GM21737 (cell line): Measurements from ENCODE around the gene METTL8.
"Not testable (repeated sequence)": the region's sequence is repeated elsewhere in the genome, so short reads cannot be mapped to it uniquely, and the experiment has no call there.

Source experiments
- ATAC-seq: cut with Tn5 transposase; IDR thresholded peaks from one replicate; pipeline ENCODE4 v1.9.1; 2021; ENCODE audit warnings: mild to moderate bottlenecking, moderate library complexity; ENCODE audit not compliant: unreplicated experiment

Gene METTL8

DNA sequence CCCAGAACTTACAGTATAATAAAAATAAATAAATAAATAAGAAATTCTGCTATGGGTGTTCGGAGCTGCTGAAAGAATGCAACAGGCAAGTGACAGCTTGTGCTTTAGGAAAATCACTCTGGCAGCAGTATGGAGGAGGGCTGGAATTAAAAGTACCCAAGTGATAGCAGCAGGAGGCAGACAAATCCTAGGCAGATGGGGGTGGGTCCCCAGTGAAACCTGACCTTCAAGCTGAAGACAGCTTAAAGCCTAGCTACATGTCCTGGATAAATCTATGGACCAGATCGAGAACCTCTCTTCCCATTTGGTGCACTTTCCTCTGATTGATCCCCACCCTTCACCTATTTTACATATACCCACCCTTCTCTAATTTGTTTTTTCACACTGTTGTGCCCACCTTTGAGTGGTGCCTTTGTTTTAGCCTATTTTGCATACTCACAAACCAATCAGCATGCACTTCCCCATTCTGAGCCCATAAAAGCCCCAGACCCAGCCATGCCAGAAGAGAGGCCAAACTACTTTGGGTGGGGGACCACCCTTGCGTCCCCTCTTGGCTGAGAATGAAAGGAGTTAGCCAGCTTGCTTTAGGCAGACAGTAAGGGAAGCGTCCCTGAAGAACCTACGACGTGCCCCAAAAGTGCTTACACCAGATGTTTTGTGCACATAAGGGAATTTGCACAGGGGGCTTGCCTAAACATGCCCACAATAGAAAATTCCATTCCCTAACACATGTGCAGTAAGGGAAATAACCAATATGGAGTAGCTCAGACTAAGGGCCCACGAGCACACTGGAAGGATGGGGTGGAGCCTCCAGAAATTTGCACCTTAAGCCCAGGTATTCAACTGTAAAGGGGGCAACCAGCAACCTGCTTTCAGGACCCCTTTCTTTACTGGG is 3.0 kb downstream of the METTL8 start:
- no peak for ATAC-seq

DNA sequence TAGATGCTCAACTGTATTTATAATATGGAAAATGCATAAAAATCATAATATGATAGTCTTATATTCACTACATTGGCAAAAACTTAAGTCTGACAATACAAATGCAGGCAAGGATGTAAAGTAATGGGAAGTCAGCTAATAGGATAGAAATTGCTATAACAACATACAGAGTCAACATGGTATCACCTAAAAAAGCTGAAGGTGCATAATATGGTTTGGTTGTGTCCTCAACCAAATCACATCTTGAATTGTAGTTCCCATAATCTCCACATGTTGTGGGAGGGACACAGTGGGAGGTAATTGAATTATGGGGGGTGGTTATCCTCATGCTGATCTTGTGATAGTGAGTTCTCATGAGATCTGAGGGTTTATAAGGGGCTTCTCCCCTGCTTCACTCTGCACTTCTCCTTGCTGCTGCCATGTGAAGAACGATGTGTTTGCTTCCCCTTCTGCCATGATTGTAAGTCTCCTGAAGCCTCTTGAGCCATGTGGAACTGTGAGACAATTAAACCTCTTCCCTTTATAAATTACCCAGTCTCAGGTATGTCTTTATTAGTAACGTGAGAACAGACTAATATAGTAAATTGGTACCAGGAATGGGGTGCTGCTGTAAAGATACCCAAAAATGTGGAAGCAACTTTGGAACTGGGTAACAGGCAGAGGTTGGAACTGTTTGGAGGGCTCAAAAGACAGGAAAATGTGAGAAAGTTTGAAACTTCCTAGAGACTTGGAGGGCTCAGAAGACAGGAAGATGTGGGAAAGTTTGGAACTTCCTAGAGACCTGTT is 10.9 kb downstream of the METTL8 start:
- ATAC-seq = not testable (repeated sequence)

- no peak for ATAC-seq
Observed at GRCh38 chr2:171420728-171421563, 12.8 kb downstream of the METTL8 start.

GRCh38 chr2:171419333-171419732 is 14.5 kb downstream of the METTL8 start:
- no peak for ATAC-seq

DNA sequence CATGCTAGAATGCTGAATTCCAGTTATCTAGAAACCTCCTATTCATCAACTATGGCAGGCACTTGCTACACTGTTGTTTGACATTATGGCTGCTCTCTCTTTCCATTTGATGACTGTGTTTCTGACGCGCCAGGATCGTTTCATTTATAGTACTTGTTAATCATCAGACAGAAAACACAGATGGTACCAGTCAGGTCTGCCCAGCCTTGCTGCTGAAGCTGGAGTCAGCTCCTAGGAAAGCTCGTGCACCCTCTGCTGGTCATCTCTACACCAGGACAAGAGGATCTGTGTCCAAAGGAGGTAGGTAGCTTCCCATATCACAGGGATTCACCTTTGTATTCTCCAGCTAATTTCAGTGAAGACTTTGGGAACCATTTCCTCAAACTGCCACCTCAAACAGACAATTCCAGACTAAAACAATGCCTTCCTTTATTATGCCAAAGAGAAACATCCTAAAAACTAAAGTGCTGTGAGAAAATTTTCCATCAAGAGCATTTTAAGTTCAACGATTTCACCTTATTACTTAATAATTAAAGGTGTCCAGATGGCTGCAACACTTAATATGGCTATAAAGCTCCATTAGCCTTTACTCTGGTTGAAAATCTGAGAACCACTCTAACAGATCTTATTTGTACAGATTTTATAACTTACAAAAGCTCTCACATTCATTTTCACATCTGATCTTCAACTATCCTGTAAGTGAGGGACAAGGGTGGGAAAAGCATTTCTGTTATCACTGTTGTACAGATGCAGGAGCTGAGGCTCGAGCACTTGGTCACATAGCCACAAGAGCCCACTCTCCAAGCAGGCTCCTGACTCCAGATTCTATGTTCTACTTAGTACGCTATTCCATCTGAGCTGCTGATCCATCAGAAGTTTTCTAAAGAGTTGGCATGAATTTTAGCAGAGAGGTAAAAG is 17.5 kb downstream of the METTL8 start:
- peak; percentile 86 for ATAC-seq

- ATAC-seq = not testable (repeated sequence)
Observed at GRCh38 chr2:171414645-171415044, 19.1 kb downstream of the METTL8 start.

GRCh38 chr2:171412571-171413175 is 21.1 kb downstream of the METTL8 start:
- ATAC-seq = no peak

- ATAC-seq = no peak
Observed at GRCh38 chr2:171411791-171412483, 21.9 kb downstream of the METTL8 start.

- no peak for ATAC-seq
Observed at GRCh38 chr2:171411214-171411613, 22.6 kb downstream of the METTL8 start.

DNA sequence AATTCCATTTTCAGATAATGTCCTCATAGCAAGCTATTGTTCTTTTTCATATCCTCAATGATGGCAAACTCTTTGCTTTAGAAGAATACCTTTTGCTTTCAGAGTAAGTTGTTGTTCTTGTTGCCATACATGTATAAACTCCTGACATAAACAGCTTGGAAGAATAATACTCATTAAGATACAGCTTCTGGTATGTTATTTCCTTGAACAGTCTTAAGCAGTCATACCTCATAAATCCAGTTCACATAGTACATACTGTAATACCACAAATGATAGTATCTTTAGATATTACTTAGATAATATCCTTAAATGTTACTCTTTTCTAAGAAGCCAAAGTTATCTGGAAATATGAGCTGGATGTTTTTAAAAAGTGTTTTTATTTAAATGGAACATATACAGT is 23.2 kb downstream of the METTL8 start:
- no peak for ATAC-seq

- ATAC-seq = no peak
Observed at GRCh38 chr2:171410101-171410500, 23.7 kb downstream of the METTL8 start.

DNA sequence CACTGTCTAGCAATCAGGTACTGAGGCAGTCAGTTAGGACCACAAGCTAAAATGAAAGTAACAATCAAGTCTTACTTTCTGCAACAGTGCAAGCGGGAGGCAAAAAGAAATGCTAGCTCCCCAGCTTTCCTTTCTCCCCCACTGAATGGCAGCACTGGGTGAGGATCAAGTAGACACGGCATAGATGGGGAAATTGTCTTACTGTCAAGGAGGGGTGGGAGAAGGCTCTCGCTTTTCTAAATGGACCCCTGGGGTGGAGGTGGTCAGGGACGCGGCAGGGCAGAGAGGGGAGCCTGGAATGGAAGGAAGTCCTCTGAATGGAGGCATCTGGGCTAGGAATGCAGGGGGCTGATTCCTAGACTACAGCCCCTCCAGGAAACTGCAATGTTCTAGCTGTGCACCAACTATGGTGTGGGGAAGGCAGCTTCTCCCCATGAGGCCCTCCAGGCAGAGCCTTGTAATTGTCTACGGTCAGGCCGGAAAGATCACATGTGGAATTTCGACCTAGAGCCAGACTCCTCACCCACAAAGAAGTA is 24.3 kb downstream of the METTL8 start:
- no peak for ATAC-seq

DNA sequence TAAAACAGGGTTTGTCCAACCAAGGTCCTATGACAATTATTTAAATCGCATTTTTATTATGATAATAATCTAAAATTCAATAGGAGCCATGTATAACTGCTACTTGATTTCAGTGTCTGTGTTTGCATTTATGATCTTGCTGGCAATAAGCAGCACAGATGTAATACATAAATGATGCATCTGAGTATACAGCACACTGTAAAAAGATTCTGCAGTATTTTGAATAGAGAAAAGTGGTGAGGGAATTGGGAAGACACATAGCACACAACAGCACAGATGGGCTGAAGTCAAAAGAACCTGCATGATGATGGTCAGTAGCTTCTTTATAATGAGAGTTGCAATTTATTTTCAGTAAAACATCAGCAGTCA is 26.1 kb downstream of the METTL8 start:
- ATAC-seq = no peak

DNA sequence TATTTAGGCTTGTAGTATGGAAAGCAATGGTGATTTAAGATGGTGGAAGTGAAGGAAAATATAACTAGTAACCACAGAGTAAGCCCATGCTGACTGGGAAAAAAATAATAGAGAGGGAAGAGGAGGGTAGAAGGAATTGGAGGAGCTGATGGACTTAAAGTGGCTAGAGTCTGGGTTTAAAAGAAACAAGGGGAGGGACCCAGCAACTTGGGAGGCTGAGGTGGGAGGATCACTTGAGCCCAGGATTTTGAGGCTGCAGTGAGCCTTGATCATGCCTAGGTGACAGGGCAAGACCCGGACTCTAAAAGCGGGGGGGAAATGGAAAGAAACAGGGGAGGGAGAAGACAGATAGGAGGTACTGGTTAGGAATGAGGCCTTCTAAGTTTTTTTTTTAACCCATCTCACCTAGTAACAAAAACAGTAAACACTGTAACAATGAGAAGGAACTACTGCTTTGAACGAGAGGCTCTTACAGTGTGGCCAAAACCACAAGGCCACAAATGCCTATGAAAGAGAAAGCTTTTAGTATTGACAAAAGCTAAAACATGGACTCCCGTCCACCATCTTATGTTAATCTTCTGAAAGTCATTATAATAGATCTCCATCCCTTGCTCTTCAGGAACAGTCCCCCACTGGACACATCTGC is 26.6 kb downstream of the METTL8 start:
- ATAC-seq = no peak

DNA sequence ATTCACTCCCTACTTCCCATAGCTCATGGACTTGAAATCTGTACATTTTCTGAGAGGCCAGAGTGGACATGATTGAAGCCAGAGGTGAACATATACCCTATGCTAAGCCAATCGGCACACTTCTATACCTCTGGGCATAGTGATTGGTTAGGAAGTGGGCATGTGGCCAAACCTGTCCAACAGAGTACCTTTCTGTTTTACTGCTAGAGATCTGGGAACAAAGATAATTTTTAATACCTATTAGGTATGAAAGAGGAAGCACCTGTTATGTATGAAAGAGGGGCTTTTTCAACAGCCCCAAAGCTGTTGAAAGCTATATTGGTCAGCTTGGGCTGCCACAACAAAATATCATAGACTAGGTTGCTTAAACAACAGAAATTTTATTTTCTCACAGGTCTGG is 27.7 kb downstream of the METTL8 start:
- peak; percentile 52 for ATAC-seq

- ATAC-seq = no peak
Observed at GRCh38 chr2:171405546-171405945, 28.2 kb downstream of the METTL8 start.

DNA sequence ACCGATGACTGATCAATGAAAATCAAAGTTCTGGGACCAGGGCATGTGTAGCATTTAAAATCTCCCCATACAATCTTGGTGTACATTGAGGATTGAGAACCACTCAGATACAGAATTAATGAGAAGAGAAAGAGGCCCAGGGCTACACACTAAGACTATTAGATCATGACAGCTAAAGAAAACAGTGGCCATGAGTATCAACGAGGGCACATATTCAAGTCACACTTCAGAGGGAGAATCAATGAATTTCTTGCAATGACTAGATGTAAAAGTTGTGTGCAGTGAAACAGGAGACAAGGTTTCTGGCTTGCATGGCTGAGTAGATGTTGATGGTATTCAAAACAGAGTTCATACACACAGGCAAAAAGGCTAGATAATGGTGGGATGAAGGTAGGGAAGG is 29.1 kb downstream of the METTL8 start:
- no peak for ATAC-seq

- ATAC-seq = no peak
Observed at GRCh38 chr2:171404261-171404660, 29.5 kb downstream of the METTL8 start.
